WERI-Rb-1 (cell line): ENCODE data around the gene CCDC157.
A peak's percentile ranks its signal among the peaks of the same experiment; 100 is the strongest.

Experiments used
- DNase-seq: peaks from one replicate; pipeline ENCODE4 v3.0.0-alpha.2; 2020
- H3K27ac ChIP-seq: fragments of 250-450 bp; sonication (Bioruptor Pico); 2 replicates; pipeline ENCODE4 v1.5.1; 2020; ENCODE audit warnings: mild to moderate bottlenecking, moderate library complexity
- H3K27me3 ChIP-seq: fragments of 250-450 bp; sonication (Bioruptor Pico); 2 replicates; pipeline ENCODE4 v1.5.1; 2021; ENCODE audit warnings: mild to moderate bottlenecking, low read depth, moderate library complexity; ENCODE audit not compliant: insufficient read depth, severe bottlenecking
- H3K36me3 ChIP-seq: fragments of 250-450 bp; sonication (Bioruptor Pico); 2 replicates; pipeline ENCODE4 v1.5.1; 2020; ENCODE audit warnings: mild to moderate bottlenecking, moderate library complexity
- H3K4me3 ChIP-seq: 2 replicates; pipeline ENCODE4 v1.5.1; 2011; ENCODE audit warnings: low read depth, mild to moderate bottlenecking, control low read depth, low read length
- H3K9me3 ChIP-seq: fragments of 250-450 bp; sonication (Bioruptor Pico); 2 replicates; pipeline ENCODE4 v1.5.1; 2021; ENCODE audit warnings: mild to moderate bottlenecking, moderate library complexity; ENCODE audit not compliant: severe bottlenecking
- CTCF ChIP-seq: IDR thresholded peaks from 2 replicates; pipeline ENCODE4 v1.5.1; 2011; ENCODE audit warnings: low read depth, mild to moderate bottlenecking, control low read depth, inconsistent platforms, low read length

CCDC157 gene

DNA sequence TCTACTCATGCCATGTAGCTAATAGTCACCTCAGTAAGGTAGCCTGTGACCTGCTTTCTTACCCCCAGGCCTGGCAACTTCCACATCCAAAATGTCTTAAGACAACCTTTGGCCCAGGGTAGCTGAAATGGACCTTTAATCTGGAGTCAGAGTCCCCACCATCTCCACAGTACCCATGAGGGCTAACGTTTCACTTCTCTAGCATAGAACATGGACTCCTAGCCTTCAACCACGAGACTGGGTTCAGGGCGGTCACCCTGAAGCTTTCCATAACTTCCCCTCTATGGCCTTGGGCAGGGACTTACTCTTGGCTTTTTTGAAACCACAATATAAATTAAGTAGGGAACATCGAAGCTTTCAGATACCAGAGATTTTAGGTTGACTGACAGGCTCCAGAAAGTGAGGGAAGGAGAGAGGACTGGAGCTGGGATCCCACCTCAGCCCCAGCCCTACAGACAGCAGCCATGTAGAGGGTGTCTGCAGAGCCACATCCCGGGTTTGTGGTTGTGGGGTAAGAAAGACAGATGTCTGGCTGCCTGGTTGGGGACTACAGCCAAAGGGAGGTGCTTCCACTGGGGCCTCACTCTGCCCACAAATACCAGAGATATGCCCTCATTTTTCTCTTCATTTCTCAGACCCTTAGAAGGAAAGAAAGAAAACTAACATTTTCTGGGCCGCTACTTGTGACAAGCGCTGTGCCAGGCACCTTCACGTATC is 32.6 kb upstream of the CCDC157 start:
- no peak overlapping the region for H3K27ac ChIP-seq
- peaks cover 19% of the 10 kb centered on the region for H3K36me3 ChIP-seq
- H3K27me3 ChIP-seq = no peaks in the 10 kb centered on the region
- no peak overlapping the region for H3K4me3 ChIP-seq
- no peak for TF ChIP-seq CTCF
- no peaks in the 10 kb centered on the region for H3K9me3 ChIP-seq
- DNase-seq = no peak

GRCh38 chr22:30325065-30325720 is 31.6 kb upstream of the CCDC157 start:
- Histone ChIP-seq H3K4me3 (peak overlapping the region; percentile 74), H3K9me3 (no peaks in the 10 kb centered on the region), H3K36me3 (peaks cover 14% of the 10 kb centered on the region), H3K27me3 (no peaks in the 10 kb centered on the region), H3K27ac (peak overlapping the region; percentile 35)
- peak; percentile 90 for DNase-seq
- no peak for TF ChIP-seq CTCF

DNA sequence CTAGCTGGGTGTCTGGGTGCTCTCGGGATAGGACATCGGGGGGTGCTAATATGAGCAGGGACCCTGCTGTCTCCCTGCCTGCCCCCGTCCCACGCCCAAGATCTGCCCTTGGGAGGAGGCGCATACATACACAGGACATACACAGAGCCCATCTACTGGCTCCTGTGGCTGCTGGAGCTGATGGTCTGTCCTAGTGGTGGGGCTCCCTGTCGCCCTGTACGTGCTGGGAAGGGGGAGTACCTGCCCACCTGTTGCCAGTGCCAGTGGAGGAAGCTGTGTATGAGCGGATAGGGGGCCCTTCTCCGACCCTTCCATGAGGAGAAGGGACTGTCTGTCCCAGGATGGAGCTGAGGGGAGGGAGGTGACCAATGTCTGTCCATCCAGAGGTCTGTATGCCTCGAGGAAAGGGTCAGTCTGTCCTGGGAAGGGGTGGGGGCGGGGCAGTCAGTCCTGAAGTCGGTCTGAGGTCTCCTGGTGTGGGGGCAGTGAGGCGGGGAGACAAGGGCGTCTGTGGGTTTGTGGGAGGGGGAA is 31.0 kb upstream of the CCDC157 start:
- Histone ChIP-seq H3K27me3 (no peaks in the 10 kb centered on the region), H3K27ac (peak overlapping the region; percentile 35)

DNA sequence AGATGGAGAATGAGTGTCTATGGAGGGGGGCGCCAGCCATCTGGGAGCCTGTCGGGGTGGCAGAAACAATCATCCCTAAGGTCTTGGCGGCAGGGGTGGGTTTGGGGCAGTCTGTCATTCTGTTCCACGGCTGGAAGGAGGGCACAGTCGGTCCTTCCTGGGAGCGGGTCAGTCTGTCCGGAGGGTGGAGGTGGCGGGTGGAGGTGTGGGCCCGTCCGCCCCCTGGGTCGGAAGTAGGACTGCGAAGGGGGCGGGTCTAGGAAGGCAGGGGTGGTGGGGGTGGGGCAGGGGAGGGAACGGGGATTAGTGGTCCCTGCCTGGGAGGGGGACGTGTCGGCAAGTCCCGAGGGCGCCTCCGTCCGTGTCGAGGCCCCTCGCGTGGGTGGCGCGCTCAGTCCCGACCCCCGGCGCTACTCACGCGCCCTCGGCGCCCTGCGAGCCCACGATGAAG is 30.5 kb upstream of the CCDC157 start:
- peak; percentile 46 for DNase-seq
- Histone ChIP-seq H3K4me3 (peak overlapping the region; percentile 74), H3K27ac (peak overlapping the region; percentile 88), H3K36me3 (peaks cover 12% of the 10 kb centered on the region), H3K9me3 (no peaks in the 10 kb centered on the region), H3K27me3 (no peaks in the 10 kb centered on the region)
- no peak for TF ChIP-seq CTCF

More for the DNA sequence above, 31.0 kb upstream of the CCDC157 start:
- H3K9me3 ChIP-seq = no peaks in the 10 kb centered on the region
- no peak for TF ChIP-seq CTCF
- DNase-seq = no peak
- H3K36me3 ChIP-seq = peaks cover 15% of the 10 kb centered on the region
- peak overlapping the region; percentile 74 for H3K4me3 ChIP-seq

DNA sequence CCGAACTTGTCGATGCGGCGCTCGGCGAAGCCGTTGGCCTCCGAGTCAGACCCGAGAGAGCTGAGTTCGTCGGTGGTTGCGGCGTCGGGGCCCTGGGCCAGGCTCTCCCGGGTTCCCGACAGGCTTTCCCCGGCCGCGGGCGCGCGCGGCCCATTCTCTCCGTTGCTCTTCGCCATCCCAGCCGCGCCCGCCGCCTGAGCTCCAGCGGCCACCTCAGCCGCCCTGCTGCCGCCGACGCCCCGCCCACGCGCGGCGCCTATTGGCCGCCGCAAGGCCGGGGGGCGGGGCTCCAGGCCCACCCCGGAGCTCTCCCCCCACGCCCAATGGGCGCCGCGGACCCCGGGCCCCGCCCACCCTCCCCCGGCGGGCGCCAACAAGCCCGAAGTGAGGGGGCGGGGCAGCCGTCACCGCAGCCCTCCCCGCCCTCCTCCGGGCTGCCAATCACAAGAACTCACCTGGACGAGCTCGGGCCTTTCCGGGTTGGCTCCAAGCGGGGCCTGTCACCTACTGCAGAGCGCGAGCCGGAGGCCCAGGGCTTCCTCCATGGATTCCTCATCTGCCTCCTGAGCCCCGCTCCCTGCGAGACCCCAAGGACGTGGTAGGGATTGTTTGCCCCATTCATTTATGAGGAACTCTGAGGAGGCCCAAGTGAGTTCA is 30.0 kb upstream of the CCDC157 start, which contains the start of gene TBC1D10A:
TSS of gene TBC1D10A (minus strand) at position 236 of the 657 bp plus-strand sequence. CDS start at position 176, 60 bp downstream.
- Histone ChIP-seq H3K9me3 (no peaks in the 10 kb centered on the region), H3K27me3 (no peaks in the 10 kb centered on the region), H3K27ac (peak within 1 kb of the TSS; percentile 88), H3K4me3 (peak within 1 kb of the TSS; percentile 74), H3K36me3 (peaks cover 17% of the 10 kb centered on the region)
- no peak for TF ChIP-seq CTCF
- DNase-seq = peak; percentile 91
